Mesenteric fat pad (tissue), 1 donor: Measurements from ENCODE around the gene USP47. TPM values are rescaled to one million over a fixed set of nuclear protein-coding genes. Genes with fewer than 3 reads are reported as not detected.

Experiments
- DNase-seq: peaks from one replicate; pipeline ENCODE4 v3.0.0-alpha.2; 2020; ENCODE audit warnings: low spot score
- total RNA-seq: library from RNA; stranded (reverse); fragmentation: NEBNext Ultra II Directional; extraction: Animal tissue kit (Norgen Biotek cat#: 25700); gene quantifications from one replicate; pipeline ENCODE4 v1.2.1, GENCODE V29; 2021
- donor health status: DM: yes; HTN: yes; CAD: no.

USP47 gene
- total RNA-seq, 1 donor from 2014 or later, result 53.3 TPM

- no peak for DNase-seq
These were observed 123.4 kb downstream of the USP47 start for GRCh38 chr11:11965192-11965591.

DNA sequence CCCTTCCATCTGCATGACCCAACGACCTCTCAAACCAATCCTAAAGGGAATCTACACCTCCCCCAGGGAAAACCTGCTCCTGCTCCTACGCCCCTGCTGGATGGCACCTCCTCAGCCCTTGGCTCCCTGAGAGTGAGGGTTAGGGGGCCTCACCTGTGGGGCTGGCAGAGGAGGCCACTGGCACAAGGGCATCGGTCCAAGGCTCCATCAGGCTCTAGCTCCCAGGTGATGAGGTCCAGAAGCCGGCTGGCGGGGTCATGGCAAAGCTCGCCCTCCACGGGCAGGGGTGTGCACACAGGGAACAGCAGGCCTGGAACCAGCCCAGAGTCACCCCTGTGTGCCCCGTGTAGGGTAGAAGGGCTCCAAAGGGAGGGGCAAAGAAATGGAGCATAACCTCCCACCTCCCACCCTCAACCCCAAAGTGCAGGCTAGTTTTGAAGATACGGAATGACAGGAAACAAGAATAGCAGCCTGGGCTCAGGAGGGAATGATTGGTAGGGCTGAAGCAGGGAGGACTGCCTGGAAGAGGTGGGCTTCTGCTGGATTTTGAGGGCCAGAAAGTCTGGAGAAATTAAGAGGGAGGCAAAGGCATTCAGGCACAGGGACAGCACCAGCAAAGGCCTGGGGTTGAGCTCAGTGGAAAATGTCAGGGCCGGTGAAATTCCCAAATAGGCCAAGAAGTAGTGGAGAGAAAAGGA lies 124.0 kb downstream of the USP47 start:
- DNase-seq, result peak; percentile 77

DNA sequence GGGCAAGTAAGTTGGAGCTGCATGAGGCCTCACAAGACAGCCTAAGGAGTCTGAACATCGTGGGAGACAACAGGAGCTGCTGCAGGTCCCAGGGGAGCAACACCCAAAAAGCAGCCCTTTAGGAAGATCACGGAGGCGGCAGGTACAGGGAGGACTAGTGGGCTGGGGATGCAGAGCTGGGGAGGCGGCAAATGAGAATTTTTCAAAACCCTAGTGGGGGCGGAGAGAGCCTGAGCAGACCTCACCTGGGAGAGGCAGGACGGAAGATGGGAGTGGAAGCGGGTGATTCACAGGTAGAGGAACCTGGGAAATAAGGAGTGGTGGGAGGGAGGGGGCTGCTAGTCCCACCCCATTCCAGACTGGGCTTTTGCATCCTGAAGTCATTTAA lies 124.6 kb downstream of the USP47 start:
- DNase-seq, result peak; percentile 33

DNA sequence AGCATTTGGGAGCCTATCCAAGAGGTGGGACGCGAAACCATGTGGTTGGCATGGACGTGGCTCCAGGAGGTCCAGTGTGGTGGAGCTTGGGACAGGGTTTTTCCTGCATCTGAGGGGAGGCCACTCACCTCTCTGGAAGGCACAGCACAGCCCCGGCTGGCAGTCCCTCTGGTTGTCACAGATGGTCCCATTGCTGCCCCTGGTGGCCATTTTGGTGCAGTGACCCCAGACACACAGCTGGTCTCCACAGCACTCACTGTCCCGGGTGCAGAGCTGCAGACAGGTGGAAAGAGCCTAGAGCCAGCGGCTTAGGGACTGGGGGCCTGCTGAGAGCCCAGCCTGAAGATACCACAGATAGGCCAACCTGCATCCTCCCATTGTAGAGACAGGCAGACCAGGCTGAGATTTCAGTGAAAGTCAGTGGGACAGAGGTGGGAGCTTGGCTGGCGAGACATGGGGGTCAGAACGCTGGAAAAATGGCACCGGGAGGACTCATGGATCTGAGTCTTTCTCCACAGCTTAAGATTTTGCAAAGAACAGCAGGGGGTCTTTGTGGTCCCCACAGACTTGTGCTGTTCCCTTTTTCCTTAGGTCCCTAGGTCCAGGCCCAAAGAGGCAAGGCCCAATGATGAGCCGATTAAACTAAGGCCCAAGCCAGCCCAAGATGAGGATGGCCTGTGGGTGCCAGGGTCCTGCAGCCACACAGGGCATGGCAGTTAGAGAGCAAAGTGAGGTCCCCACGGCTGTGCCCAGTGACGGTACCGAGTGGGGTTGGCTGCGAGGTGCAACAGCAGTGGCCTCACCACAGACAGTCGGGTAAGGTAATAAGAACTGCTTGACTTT lies 125.3 kb downstream of the USP47 start:
- DNase-seq, result peak; percentile 90

DNA sequence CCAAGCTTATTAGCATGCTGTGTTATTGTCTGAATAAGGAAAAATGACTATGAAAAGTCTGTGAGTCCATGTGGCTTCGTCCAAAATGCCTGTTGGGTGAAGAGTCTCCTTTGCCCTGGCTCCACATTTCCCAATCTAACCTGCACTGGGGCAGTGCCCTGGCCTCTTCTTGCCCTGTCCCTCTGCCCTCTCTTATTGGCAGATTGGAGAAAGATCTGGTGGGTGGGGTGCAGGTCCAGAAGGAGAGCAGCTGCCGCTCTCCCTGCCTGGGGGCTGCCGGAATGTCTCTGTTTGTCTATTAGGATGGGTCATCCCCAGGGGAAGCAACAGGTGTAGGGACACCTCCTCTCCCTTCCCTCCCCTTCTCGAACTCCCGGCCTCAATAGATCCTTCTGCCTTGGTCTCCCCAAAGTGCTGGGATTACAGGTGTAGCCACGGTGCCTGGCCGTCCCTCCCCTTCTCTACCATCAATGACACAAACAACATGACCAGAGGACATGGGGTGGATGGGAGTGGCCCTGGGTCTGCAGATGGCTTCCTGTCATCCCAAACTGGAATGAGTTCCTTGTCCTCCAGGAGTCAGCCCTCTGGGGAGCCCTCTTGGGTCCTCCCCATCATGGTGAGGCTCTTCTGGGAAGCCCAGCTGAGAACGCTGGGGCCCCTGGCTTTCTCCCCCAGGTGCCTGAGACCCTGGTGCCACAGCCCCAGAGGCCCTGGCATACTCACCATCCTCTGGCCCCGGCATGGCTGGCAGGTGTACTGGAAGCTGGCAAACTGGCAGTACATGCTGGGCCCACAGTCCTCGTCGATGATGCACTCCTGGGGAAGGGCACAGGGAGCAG lies 126.1 kb downstream of the USP47 start:
- peak; percentile 81 for DNase-seq

DNA sequence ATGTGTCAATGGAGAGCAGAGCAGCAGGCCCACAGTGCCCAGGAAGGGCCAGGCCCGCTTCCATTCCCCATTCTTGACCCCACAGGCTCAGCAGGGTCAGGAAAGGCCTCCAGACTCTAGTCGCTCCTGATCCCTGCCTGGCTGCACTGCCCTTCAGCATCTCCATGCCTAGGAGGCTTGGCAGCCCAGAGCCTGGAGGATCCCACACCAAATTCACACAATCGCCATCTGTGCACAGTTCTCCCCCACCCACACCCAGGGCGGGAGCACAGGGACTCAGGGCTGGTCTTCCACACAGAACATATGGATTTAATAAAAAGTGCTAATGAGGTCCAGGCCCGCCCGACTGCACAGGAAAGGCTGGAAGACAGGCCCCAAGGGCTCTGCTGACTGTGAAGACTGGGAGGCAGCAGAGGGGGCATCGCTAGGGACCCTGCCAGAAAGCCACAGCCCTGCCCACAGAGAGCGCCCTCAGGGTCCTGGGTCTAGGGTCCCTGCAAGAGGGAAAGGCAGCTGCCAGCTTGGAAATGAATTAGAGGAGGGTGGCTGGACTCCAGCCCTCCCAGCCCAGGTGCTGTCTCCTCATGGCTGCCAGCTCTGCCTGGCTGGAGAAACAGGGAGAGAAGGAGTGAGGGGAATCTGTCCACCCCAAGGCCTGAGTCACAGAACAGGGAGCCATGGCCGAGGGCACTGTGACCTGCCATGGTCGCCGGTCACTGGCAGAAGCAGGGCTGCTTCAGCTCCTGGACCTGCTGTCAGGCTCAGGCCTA lies 126.9 kb downstream of the USP47 start:
- peak; percentile 82 for DNase-seq

DNA sequence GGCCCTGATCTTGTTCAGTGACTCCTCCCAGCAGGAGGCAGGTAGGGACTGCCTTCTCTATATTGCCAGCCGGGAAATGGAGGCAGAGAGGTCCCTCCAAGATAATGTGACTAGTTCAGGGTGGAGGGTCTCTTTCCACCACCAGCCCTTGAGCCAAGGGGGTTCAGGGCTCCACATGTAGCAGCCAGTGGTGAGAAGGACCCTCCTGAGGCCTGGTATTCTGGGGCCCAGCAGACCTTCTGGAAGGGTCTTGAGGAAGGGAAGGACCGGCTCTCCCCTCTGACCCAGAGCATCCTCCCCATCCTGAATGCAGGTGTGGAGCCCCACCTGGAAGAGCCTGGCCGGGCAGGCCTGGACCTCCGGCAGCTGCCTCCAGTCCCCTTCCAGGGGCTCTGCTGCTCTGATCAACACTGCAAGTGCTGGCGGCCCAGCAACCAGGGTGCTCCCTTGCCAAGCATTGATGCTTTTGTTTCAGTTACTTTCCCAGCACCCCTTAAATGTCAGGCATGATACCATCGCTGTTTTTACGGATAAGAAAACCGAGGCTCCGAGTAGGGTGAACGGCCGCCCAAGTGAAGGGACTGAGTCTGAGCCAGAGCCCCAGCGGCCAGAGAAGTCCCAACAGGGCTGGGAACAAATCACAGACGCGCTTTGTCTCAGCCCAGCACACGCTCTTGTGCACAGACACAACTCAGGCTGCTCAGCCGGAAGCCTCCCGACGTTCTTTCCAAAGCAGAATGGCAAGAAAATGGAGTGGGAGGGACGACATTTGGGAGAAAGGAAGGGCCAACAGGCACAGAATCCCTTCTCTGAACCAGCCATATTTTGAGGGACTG lies 127.8 kb downstream of the USP47 start:
- peak; percentile 86 for DNase-seq

GRCh38 chr11:11970556-11970955 lies 128.8 kb downstream of the USP47 start:
- DNase-seq, result no peak

- peak; percentile 74 for DNase-seq
These were observed 130.3 kb downstream of the USP47 start for GRCh38 chr11:11971906-11972547.

DNA sequence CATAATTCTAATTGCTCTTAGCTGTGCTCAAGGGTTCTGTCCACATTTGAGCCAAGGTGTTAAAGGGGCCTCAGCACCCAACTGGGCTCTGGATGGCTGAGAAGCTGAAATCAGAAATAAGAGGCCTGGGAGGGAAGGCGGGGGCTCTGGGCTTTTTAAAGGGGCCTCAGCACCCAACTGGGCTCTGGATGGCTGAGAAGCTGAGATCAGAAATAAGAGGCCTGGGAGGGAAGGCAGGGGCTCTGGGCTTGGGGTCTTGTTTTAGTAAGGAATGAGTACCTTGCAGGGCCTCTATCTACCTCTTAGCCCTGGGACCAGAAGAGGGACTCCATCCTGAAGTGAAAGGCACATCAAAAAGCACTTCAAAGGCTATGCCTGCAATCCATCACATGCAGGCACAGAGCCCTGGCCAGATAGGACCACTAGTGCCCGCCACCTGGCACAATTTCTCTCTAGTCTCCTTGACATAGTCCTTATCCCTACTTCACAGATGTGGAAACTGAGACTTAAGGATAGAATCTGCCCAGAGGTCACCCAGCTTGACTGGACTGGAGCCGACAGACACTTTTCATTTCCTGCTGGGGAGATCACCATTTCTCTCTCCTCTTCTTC lies 131.1 kb downstream of the USP47 start:
- DNase-seq, result no peak

DNA sequence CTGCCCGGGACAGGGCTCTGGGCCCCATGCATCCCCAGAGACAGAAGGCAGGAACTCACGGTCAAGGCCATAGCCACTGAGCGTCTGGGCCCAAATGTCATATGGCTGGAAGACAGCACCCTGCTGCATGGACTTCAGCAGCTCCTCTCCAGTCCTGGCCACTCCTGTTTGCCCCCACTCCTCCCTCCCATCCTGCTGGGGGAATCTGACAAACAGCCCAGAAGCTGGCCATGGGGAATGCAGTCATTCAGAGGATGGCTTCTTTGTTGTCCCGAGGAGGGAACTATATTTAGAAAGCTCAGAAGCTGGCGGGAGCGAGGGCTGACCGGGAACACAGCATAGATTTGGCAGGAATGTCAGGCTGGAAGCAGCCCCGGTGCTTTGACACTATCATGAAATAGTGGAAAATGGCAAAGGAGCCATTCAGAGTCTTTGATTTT lies 131.6 kb downstream of the USP47 start:
- DNase-seq, result peak; percentile 89

- peak; percentile 82 for DNase-seq
These were observed 132.1 kb downstream of the USP47 start for GRCh38 chr11:11973866-11974265.

DNA sequence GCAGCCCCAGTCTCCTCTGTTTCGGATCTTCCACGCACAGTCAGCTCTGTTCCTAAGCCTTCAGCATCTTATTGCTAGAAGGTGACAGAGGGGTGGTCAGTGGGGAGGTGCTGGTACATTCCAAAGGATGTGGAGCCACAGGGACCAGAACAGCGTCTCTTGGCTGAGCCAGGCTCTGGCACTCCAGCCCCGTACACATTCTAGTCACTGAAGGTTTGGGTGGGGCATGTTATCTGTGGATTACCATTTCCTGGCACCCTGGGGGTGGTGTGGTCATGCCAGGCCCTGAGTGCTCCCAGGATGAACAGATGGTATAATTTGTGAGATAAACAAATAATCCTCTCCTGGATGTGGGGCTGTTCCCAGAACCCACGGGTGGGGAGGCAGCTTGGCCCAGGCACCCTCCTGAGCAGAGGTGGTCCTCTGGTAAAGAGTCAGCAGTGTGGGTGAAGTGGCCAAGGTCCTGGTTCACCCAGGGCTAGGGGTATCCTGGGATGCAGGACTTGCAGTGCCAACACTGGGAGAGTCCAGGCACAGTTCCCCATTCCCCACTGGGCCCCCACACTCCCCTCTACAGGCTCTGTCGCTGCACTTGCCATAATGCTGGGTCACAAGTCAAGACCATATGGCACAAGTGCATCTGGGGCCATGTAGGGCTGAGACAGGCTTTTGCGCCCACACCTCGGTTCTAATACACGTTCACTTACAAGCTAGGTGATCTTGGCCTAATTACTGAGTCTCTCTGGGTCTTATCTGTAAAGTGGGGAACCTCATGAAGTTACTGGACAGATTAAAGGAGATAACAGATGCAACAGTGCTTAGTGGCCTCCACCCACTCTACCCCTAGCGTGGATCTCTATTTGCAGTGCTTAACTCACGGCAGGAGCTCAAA lies 133.7 kb downstream of the USP47 start:
- DNase-seq, result peak; percentile 80

DNA sequence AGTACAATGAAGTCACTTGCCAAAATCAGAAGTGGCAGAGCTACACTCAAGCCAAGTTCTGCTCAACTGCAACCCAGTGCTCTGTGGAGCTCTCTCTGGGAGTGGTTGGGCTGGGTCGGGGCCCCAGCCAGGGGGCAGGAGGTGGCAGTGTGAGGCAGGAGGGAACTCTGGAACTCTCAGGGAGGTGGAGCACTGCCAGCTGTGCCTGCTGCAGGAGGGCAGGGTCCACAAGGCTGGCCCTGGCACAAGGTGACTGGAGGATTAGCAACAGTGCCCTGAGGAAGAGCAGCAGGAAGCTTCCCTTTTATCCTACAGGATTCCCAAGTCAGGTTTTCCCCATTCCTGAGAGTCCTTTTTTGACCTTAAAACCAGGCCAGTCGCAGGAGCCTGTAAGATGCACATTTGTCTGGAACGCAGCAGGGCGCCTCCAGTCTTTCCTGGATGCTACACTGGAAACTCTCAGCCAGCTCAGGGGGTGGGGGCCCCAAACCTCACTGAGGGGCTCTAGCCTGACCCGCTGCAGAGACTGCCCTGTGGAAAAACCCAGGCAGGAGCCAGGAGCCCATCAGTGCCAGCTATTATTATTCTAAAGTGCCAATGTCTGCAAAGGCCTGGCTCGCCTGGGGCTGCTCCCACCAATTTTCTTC lies 134.8 kb downstream of the USP47 start:
- DNase-seq, result peak; percentile 78

- DNase-seq, result peak; percentile 77
These were observed 135.6 kb downstream of the USP47 start for GRCh38 chr11:11977206-11977938.

GRCh38 chr11:11978098-11978637 lies 136.4 kb downstream of the USP47 start:
- DNase-seq, result no peak
